Neural progenitor cell (in vitro differentiated cells): ENCODE data around the gene FAM149A. TPM values are rescaled to one million over a fixed set of nuclear protein-coding genes. Genes with fewer than 3 reads are reported as not detected.

Source experiments
- DNase-seq: peaks from one replicate; pipeline ENCODE4 v3.0.0-alpha.2; 2016; ENCODE audit warnings: low spot score
- H2AFZ ChIP-seq: fragments of 200-600 bp; sonication (generic); replicated peaks from 2 replicates; pipeline ENCODE4 v1.6.1; 2016; ENCODE audit warnings: antibody characterized with exemption
- H3F3A ChIP-seq: fragments of 200-600 bp; sonication (generic); 2 replicates; pipeline ENCODE4 v1.6.1; 2016; ENCODE audit warnings: antibody characterized with exemption, low read depth
- H3K27ac ChIP-seq: fragments of 200-600 bp; sonication (generic); 2 replicates; pipeline ENCODE4 v1.5.1; 2016; ENCODE audit warnings: mild to moderate bottlenecking
- H3K27me3 ChIP-seq: fragments of 200-600 bp; sonication (generic); 2 replicates; pipeline ENCODE4 v1.6.1; 2016; ENCODE audit warnings: mild to moderate bottlenecking, moderate library complexity
- H3K36me3 ChIP-seq: fragments of 200-600 bp; sonication (generic); 2 replicates; pipeline ENCODE4 v1.5.1; 2016
- H3K4me1 ChIP-seq: fragments of 200-600 bp; sonication (generic); 2 replicates; pipeline ENCODE4 v1.6.1; 2016; ENCODE audit warnings: mixed run types
- H3K4me2 ChIP-seq: fragments of 200-600 bp; sonication (generic); 2 replicates; pipeline ENCODE4 v1.6.1; 2016
- H3K4me3 ChIP-seq: fragments of 200-600 bp; sonication (generic); 2 replicates; pipeline ENCODE4 v1.5.1; 2016
- H3K79me2 ChIP-seq: fragments of 200-600 bp; sonication (generic); 2 replicates; pipeline ENCODE4 v1.6.1; 2016; ENCODE audit warnings: low read depth
- H3K9ac ChIP-seq: fragments of 200-600 bp; sonication (generic); 2 replicates; pipeline ENCODE4 v1.6.1; 2016
- H3K9me3 ChIP-seq: fragments of 200-600 bp; sonication (generic); 2 replicates; pipeline ENCODE4 v1.5.1; 2016; ENCODE audit warnings: low read depth
- H4K20me1 ChIP-seq: fragments of 200-600 bp; sonication (generic); 2 replicates; pipeline ENCODE4 v1.6.1; 2016; ENCODE audit warnings: low read depth
- H3K27ac Mint-ChIP-seq: 3 replicates; pipeline ENCODE4 v1.8.0; 2021; ENCODE audit warnings: mixed read lengths
- H3K27me3 Mint-ChIP-seq: 2 replicates; pipeline ENCODE4 v1.8.0; 2022; ENCODE audit warnings: low read depth, mild to moderate bottlenecking, inconsistent platforms, moderate library complexity, mixed read lengths; ENCODE audit not compliant: insufficient read depth
- H3K36me3 Mint-ChIP-seq: 3 replicates; pipeline ENCODE4 v1.8.0; 2021; ENCODE audit warnings: mixed read lengths
- H3K4me1 Mint-ChIP-seq: 3 replicates; pipeline ENCODE4 v1.8.0; 2021; ENCODE audit warnings: mixed read lengths
- H3K4me3 Mint-ChIP-seq: 3 replicates; pipeline ENCODE4 v1.8.0; 2021; ENCODE audit warnings: mild to moderate bottlenecking, moderate library complexity, mixed read lengths
- H3K9me3 Mint-ChIP-seq: 3 replicates; pipeline ENCODE4 v1.8.0; 2020; ENCODE audit warnings: mixed read lengths
- CTCF ChIP-seq: fragments of 200-600 bp; sonication (generic); IDR thresholded peaks from 2 replicates; pipeline ENCODE4 v1.5.1; 2017; ENCODE audit warnings: antibody characterized with exemption, mild to moderate bottlenecking
- EZH2 ChIP-seq: fragments of 200-600 bp; sonication (generic); IDR thresholded peaks from 2 replicates; pipeline ENCODE4 v1.6.1; 2017; ENCODE audit warnings: antibody characterized with exemption, mild to moderate bottlenecking, moderate library complexity
- EZH2phosphoT487 ChIP-seq: fragments of 200-600 bp; sonication (generic); IDR thresholded peaks from 2 replicates; pipeline ENCODE4 v1.6.1; 2017; ENCODE audit warnings: antibody characterized with exemption
- total RNA-seq: library from RNA; depleted of rRNA; stranded (reverse); fragments of >200 nt; gene quantifications from 2 replicates; pipeline ENCODE4 v1.2.3, GENCODE V29; 2015; ENCODE audit warnings: low replicate concordance

FAM149A gene
- total RNA-seq: 4.6 and 10.4 TPM in 2 replicates

- Mint-ChIP-seq H3K4me3 (peak within 1 kb of the TSS; percentile 89), H3K9me3 (no peaks in the 10 kb centered on the region), H3K4me1 (peaks cover 31% of the 10 kb centered on the region), H3K27ac (no peak within 1 kb of the TSS), H3K36me3 (no peaks in the 10 kb centered on the region), H3K27me3 (peaks cover 21% of the 10 kb centered on the region)
- Histone ChIP-seq H3K27ac (no peak within 1 kb of the TSS), H3K27me3 (peaks cover 40% of the 10 kb centered on the region), H3F3A (peaks cover 26% of the 10 kb centered on the region), H3K4me3 (peak within 1 kb of the TSS; percentile 54), H3K9me3 (no peaks in the 10 kb centered on the region), H2AFZ (peak within 1 kb of the TSS; percentile 87), H3K4me2 (peak within 1 kb of the TSS; percentile 81), H3K79me2 (no peaks in the 10 kb centered on the region), H3K36me3 (no peaks in the 10 kb centered on the region), H3K4me1 (peaks cover 8% of the 10 kb centered on the region), H4K20me1 (no peaks in the 10 kb centered on the region), H3K9ac (no peak within 1 kb of the TSS)
- peak; percentile 57 for DNase-seq
- TF ChIP-seq EZH2phosphoT487: peak; percentile 18
- no peak for TF ChIP-seq EZH2
Observed at GRCh38 chr4:186104114-186104889, at the start of gene FAM149A. Gene FAM149A, plus strand, starts transcription at chr4:186104704.

GRCh38 chr4:186058253-186058979 is 46.1 kb upstream of the FAM149A start:
- no peak overlapping the region for H3K27ac Mint-ChIP-seq
- DNase-seq: no peak

GRCh38 chr4:186058980-186059316 is 45.6 kb upstream of the FAM149A start:
- no peak for DNase-seq
- no peaks in the 10 kb centered on the region for H3K36me3 ChIP-seq
- Mint-ChIP-seq H3K36me3 (peaks cover 2% of the 10 kb centered on the region), H3K27me3 (no peaks in the 10 kb centered on the region), H3K27ac (no peak overlapping the region), H3K4me1 (no peaks in the 10 kb centered on the region), H3K4me3 (no peak overlapping the region), H3K9me3 (peaks cover 21% of the 10 kb centered on the region)
- H3K27me3 ChIP-seq: no peaks in the 10 kb centered on the region
- H3K4me1 ChIP-seq: no peaks in the 10 kb centered on the region
- TF ChIP-seq EZH2phosphoT487 (no peak), EZH2 (no peak), CTCF (no peak)
- no peaks in the 10 kb centered on the region for H3K9me3 ChIP-seq
- no peak overlapping the region for H3K4me2 ChIP-seq
- no peaks in the 10 kb centered on the region for H3F3A ChIP-seq
- H4K20me1 ChIP-seq: no peaks in the 10 kb centered on the region
- no peak overlapping the region for H3K9ac ChIP-seq
- no peak overlapping the region for H2AFZ ChIP-seq
- H3K27ac ChIP-seq: no peak overlapping the region
- H3K4me3 ChIP-seq: no peak overlapping the region
- no peaks in the 10 kb centered on the region for H3K79me2 ChIP-seq

More at GRCh38 chr4:186058253-186058979, 46.1 kb upstream of the FAM149A start:
- no peaks in the 10 kb centered on the region for H3K79me2 ChIP-seq
- no peak overlapping the region for H3K4me3 ChIP-seq
- H3K36me3 Mint-ChIP-seq: peaks cover 2% of the 10 kb centered on the region
- H3K9me3 ChIP-seq: no peaks in the 10 kb centered on the region
- no peak overlapping the region for H3K9ac ChIP-seq
- peaks cover 21% of the 10 kb centered on the region for H3K9me3 Mint-ChIP-seq
- no peaks in the 10 kb centered on the region for H4K20me1 ChIP-seq
- no peak overlapping the region for H3K4me2 ChIP-seq
- no peaks in the 10 kb centered on the region for H3K27me3 Mint-ChIP-seq
- H3K4me3 Mint-ChIP-seq: no peak overlapping the region
- H3K4me1 Mint-ChIP-seq: no peaks in the 10 kb centered on the region
- no peak overlapping the region for H3K27ac ChIP-seq
- H3K36me3 ChIP-seq: no peaks in the 10 kb centered on the region
- no peaks in the 10 kb centered on the region for H3K4me1 ChIP-seq
- no peaks in the 10 kb centered on the region for H3K27me3 ChIP-seq
- no peaks in the 10 kb centered on the region for H3F3A ChIP-seq
- TF ChIP-seq CTCF (no peak), EZH2phosphoT487 (no peak), EZH2 (no peak)
- no peak overlapping the region for H2AFZ ChIP-seq
